Measurements from ENCODE around the gene SYAP1.
A peak's percentile ranks its signal among the peaks of the same experiment; 100 is the strongest.
"Not testable (repeated sequence)": the region's sequence is repeated elsewhere in the genome, so short reads cannot be mapped to it uniquely, and the experiment has no call there.

Gene SYAP1

DNA sequence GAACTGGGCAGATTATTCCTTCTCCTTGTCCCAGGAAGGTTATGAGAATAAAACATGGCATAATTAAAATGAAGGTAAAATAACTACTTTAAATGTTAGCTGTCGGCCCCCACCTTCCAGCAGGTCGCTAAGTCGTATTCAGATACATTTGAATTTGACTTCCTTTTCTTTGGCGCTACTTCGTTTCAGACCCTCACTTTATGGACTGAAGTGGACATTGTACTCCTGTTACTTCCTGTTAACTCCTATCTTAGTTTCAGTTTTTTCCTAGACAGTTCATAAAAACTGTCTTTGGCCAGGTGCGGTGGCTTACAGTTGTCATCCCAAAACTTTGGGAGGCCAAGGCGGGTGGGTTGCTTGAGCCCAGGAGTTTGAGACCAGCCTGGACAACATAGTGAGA, 5.7 kb downstream of the SYAP1 start:
- no peak for DNase-seq

DNA sequence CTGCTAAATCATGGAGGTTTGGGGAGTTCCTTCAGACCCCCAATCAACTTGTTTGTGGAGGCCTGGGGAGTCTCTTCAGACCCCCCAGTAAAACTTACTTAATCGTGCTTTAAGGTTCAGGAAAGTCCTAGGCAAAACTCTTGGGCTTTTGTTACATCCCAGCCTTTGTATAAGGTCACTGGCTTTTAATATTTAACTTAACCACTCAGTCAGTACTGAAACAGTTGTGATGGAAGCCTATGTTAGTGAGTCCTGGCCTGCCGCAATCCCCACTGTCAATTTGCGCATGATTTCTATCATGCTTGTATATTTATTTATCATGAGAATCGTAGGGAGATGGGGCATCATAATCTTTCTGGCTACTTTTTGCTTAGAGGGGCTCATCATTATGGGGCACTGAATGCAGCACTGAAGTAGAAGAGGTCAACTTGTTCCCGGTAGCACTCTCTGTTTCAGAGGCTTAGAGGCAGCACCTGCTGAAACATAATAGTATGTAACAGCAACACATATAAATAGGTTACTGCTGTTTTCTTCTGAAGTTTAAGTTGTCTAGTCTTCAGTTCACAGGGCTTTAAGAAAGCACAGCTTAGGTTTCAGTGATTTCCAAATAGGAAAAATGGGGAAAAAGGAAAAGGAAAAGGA, 7.1 kb downstream of the SYAP1 start:
- not testable (repeated sequence) for DNase-seq

DNA sequence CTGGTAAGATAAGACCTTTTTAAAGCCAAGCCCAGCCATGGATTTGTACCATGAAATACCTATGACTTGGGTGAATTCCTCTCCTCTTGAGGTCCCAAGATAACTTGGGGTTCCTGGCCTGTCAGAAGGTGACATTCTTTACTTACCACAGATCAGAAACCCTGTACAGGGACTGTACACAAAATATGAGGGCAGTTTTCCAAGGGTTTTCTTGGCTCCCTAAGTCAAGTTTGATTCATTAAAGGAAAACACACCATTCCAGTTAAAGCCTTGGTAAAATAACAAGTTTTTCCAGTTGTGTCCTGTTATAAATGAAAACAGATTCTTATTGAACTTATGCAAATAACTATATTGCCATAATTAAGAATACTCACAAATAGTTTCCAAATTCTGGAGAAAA, 8.2 kb downstream of the SYAP1 start:
- no peak for DNase-seq

DNA sequence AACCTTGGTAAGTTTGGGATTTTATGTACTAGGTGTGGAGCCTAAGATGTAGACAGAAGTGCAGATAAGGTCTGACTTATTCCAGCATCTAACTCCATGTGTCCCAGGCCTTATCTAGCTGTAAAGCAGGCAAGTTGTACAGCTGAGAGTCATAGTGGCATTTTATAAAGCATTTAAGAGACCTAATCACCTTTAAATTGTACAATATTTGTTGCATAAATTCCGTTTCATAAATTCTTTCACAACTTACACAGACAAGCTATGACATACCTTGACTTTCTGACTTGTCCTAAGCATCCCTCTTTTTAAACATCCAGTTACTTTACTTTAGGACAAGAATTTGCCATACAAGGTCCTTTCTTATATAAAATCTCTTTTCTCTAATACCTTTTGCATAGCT, 11.0 kb downstream of the SYAP1 start:
- no peak for DNase-seq

DNA sequence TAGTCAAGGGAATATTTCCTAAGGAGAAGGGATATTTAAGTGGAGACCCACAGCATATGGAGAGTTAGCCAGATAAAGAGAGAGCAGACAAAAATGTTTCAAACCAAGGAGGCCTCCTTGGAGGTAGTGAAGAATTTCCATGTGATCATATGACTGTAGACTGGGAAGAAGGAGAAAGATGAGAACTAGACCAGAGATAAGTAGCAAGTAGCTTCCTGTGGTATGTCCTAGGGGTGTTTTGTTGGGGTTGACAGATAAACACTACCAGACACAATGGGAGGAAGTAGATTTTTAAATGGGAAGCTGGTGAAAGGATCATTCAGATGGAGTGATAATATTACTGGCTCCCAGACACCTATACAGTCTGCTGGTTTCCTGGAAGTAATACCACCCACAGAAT, 13.6 kb downstream of the SYAP1 start:
- DNase-seq, result no peak

DNA sequence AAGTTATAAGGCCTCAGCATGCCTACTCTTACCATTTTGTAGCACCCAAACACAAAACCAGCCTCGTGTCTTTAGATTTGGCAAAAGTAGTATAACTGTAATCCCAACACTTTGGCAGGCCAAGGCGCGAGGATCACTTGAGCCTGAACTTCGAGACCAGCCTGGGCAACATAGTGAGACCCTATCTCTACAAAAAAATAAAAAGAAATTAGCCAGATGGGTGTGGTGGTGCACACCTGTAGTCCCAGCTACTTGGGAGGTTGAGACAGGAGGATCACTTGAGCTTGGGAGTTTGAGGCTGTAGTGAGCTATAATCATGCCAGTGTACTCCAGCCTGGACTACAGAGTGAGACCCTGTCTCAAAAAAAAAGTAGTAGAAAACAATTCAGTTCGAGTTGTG, 17.6 kb downstream of the SYAP1 start:
- no peak for DNase-seq

DNA sequence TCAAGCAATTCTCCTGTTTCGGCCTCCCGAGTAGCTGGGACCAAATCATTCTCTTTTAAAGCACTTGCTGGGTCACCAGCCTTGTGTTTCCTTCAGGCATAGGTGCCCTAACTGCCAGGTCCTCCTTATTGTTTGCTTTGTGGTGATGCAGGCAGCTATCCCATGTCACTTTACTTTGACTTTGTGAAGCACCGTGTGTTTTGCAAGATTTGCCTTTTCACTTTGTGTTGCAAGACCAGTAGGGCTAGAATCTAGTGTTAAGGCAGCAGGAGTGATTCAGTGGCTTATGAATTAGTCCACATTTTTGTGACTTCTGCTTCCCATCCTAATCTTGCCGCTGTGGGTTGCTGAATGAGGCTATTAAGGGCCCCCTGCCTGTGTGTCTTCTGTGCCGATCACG, 20.2 kb downstream of the SYAP1 start:
- peak; percentile 5 for DNase-seq

DNA sequence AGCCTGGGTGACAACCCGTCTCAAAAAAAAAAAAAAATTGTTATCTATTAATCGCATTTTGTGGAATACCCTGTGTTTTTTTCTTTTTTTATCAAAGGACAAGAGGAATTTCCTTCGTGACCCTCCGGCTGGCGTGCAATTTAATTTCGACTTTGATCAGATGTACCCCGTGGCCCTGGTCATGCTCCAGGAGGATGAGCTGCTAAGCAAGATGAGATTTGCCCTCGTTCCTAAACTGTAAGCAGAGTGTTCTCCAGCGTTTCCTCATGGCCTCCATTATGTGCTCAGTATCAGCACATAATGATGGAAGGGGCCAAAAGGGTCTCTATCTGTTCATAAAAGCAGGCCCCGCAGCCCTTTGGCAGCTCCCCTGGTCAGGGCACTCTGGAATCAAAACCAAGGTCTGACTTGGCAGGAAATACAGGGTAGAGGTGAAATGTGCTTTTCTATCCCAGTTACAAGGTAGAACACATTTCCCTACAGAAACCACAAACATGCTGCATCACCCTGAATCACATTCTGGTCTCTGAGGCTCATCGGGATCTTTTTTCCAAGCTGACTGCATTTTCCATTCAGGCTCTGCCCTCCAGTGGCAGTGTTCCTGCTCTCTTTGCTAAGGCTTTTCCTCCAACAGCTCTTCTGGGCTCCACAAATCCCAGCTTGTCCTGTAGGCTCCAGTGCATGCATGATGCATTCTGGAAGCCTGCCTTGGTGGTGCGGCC, 24.4 kb downstream of the SYAP1 start:
- DNase-seq, result peak; percentile 28

DNA sequence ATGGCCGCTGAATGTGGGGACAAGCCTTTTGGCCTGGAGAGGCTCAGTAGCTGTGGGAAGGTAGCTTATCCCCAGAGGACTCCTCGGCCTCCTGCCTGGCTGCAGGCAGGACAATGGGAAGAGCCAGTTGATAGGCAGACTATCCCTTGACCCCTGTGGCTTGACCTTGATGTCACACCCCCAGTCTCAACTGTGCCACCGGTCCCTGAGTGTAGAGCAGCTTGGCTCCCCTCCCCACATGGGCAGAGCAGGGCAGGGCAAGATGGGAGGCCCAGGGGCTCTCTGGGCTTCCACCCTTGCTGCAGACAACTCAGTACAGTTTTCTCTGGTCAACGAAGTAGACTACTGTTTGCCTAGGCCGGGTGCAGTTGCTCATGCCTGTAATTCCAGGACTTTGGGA, 25.7 kb downstream of the SYAP1 start:
- no peak for DNase-seq

DNA sequence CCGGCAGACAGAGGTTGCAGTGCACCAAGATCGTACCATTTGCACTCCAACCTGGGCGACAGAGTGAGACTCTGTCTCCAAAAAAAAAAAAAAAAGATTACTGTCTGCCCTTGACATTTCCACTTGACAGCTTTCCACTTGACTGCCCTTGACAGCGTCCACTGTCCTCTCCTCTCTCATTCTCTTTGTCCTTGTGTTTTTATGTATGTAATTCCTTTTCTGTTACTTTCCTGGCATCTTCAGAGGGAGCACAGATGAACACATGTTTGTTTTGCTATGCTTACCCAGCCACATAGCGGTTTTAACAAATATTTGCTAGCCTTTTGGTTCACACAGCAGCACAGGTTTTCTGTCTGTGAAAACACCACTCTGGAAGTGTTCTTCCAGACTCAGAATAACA, 26.2 kb downstream of the SYAP1 start:
- no peak for DNase-seq

DNA sequence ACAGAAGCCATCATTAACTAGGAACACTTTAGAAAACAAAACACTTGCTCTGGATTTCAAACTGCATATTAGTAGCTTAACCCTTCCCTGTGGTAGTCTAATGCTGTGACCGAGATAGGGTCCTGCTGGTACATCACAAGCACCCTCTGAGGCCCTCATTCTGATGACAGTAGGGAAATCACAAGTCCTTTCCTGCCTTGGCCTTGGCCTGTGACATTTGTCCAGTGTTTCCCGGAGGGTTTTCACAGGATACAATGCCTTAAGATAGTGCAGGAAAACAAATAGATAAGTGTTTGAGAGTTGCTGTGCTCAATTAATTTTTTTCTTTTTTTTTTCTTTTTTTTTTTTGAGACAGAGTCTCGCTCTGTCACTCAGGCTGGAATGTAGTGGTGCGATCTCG, 29.0 kb downstream of the SYAP1 start:
- DNase-seq, result no peak

DNA sequence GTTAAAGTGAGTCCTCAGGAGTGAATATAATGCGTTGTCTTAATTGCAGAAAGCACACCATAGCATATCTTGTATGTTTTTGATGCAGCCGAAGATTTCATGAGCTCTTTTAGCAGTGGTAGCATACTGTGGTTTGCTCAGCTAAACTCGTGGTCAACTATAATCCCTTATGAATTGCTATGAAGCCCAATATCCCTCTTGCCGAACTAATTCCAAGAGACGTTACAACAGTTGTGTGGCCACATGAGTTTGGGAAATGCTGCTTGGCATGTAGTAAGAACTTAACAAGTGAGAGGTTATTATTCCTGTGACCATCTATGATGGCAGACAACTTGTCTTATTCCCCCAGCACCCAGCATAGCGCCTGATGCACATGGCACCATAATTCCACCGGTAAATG, 30.7 kb downstream of the SYAP1 start:
- no peak for DNase-seq

DNA sequence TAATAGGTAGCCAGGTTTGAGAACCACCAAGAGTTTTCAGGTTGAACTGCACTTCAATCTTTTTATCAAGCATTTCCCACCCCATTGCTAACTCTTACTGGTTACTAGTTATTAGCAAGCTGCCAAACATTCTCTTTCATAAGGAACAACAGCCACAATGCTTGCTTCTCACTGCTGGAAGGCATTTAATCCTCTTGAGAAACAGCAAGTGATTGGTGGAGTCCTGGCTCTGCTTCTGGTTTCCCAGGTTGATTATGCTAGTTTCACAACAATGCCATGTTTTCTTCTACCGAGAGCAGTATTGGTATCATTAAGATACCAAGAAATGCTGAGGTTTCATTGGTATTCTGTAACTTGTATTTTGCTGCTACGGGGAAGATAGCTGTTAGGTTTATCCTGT, 34.6 kb downstream of the SYAP1 start:
- DNase-seq, result no peak

DNA sequence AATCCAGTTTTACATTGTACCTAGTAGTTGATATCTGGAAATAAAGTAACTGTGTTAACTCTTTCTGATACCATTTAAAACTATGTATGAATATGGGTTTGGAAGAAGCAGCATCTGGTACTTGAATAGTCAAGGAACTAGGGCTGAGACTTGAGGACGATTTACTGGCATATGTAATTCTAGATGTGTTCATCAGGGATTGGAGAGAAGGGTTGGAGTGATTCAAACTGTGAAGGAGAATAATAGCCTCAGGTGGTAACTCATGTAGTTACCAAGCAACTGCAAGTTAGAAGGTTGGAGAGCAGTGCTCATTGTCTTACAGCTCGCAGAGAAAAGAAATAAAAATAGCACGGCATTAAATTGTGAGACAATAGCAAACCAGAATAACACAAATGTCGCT, 37.3 kb downstream of the SYAP1 start:
- DNase-seq, result no peak

DNA sequence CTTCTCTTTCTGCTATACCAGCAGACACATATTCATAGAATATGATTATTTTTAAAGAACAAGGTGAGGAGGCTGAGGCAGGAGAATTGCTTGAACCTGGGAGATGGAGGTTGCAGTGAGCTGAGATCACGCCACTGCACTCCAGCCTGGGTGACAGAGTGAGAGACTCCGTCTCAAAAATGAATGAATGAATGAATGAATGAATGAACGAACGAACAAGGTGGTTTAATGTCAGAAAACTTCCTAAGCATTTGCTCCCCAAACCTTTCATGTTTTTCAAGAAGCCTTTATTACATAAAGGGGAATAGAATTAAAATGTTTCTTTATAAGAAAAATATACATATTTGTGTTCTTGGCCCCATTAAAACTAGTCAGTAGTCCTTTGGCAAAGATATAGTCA, 42.1 kb downstream of the SYAP1 start:
- DNase-seq, result not testable (repeated sequence)

DNA sequence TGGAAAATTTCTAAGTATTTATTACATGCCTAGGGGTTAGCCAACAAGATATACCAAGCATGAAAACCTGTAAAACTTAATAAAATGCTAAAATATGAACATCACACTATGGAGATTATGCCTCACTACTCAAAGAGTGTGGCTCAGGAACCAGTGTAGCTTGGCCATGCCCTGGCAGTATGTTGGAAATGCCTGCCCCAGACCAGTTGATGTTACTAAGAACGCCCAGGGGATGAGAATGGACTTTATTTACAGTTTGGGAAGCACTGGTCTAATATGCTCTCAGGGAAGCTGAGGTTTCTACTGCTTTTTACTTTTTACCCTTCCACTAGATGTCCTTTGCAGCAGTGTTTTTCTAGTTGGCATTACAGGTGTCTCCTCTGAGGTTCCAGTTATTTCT, 43.2 kb downstream of the SYAP1 start:
- no peak for DNase-seq

DNA sequence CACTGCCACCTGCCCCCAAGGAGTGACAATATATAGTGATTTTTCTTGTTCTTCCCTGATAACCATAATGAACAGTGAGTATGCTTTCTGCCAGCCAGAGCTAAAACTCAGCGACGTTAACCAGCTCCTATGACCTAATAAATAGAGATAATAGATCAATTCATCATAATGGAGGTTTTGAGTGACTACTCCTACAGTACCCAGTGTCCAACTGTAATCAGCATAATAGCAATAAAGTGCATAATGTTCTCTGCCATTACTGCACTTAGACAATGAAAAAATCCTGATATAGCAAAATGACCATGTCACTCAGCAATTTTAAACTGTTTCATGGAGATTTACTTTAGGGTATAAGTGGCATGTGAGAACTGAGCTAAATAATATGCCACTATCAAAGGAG, 46.2 kb downstream of the SYAP1 start:
- DNase-seq, result no peak

DNA sequence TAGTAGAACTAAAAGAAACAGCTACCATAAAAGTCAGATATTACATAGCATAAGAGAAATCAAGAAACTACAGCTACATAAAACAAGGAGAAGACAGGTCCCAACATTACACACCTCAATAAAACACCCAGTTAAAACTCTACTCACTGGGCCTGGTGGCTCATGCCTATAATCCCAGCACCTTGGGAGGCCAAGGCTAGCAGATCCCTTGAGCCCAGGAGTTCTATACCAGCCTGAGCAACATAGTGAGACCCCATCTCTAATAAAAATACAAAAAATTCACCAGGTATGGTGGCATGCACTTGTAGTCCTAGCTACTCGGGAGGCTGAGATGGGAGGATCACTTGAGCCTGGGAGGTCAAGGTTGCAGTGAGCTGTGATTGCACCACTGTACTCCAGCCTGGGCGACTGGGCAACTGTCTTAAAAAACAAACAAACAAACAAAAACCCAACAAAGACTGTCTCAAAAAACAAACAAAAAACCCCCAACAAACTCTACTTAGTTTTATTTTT, 51.6 kb downstream of the SYAP1 start:
- no peak for DNase-seq

DNA sequence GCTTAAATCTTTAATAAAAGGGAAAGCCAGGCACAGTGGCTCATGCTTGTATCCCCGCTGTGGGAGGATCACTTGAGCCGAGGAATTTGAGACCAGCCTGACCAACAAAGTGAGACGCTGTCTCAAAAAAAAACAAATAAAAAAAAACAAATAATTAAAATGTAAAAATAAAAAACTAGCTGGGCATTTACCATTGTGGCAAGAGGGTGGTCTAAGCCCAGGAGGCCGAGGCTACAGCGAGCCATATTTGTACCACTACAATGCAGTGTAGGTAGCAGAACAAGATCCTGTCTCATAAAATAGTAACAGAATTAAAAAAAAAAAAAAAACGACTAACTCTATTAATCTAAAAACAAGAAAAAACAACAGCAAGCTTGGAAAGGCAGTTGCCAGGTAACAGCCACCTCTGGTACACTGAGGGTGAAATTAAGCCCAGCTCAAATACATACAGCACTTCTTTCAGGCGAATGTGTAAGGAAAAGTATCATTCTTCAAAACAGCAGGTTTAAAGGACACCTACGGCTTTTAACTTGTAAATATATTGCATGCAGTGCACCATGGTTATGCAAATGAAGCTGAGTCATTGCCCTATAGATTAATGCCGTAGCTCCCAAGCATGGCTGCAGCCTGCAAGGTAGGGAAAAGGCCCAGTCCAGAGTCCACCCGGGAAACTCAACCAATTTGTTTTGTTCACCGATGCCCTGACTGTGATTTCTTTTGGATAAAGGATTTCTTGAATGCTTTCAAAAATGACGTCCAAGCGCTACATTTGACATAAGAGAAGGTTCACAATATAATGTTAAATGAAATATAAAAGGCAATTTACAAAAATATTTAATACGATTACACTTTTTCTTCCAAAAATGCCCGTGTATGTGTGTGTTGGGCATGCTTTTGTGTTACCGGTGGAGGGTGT, 52.3 kb downstream of the SYAP1 start:
- DNase-seq, result no peak

DNA sequence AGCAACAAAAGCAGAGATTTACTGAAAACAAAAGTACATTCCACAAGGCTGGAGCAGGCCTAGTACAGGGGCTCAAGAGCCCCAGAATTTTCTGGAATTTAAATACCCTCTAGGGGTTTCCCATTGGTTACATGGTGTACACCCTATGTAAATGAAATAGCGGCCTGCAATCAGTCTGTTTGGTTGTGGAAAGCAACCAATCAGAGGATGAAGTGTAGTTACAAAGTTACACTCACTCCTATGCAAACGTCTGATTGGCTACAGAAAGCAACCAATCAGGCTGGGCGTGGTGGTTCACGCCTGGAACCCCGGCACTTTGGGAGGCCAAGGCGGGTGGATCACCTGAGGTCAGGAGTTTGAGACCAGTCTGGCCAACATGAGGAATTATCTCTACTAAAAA, 53.0 kb downstream of the SYAP1 start:
- no peak for DNase-seq

DNA sequence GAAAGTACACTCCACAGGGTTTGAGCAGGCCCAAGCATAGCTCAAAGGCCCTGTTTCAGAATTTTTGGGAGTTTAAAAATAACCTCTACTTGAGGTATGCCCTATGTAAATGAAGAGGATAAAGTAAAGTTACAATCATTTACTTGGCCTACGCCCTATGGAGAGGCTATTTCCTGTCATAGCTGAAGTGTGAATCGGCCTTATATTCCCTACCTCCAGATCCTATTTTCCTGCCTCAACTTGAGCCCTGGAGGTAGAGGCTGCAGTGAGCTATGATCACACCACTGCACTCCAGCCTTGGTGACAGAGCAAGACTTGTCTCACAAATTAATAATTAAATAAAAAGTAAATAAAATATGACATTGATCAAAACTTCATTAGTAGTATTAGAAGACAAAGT, 55.3 kb downstream of the SYAP1 start:
- no peak for DNase-seq

DNA sequence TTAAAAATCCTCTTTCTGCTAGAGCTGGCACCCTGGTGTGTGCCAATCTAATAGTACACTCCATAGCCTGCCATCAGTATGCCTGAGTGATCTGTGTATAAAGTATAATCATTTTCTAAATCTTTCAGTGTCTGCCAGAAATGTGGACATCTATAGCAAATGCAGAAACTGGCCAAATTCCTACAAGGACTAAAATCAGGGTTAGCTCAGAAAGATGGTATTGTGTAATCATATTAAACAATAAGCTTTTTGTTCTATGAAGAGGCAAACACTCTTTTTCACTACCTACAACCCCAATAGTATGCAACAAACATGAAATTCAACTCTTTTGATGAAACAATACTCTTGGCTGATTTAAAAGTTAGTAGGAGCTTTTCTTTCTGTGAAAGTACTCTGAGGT, 59.1 kb downstream of the SYAP1 start:
- no peak for DNase-seq

DNA sequence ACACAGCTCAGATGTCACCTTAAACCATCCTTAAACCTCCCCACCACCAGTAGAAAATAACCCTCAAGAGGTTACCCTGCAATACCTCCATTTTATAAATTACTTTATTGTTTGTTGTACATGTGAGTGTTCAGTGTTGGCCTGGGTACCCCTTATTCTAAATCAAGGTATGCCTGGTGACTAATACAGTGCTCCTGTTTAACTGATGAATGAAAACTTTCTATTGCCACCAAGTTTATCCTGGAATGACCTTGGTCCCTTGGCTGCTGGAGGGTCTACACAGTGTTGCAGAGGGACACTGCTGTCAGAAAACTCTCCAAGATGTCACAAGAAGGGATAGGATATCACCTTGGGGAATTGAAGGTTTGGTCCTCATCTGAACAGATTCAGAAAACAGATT, 59.6 kb downstream of the SYAP1 start:
- DNase-seq, result no peak

DNA sequence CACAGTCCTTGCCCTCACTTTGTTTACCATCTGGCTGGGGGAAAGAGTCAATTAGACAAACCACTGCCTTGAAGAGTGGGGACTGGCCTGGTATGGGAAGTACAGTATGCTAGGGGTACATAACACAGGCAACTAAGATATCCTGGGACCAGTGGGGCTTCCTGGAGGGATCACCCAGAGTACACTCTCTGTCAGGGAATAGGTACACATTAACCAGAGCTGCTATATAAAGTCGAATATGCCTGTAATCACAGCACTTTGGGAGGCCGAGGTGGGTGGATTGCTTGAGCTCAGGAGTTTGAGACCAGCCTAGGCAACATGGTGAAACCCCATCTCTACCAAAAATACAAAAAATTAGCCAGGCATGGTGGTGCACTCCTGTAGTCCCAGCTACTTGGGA, 60.4 kb downstream of the SYAP1 start:
- DNase-seq, result not testable (repeated sequence)
